ENCODE data around the gene RUNX2.

GRCh38 chr6:45572833-45573232, 244.7 kb downstream of the RUNX2 start:
- TF ChIP-seq, protein P1, sequence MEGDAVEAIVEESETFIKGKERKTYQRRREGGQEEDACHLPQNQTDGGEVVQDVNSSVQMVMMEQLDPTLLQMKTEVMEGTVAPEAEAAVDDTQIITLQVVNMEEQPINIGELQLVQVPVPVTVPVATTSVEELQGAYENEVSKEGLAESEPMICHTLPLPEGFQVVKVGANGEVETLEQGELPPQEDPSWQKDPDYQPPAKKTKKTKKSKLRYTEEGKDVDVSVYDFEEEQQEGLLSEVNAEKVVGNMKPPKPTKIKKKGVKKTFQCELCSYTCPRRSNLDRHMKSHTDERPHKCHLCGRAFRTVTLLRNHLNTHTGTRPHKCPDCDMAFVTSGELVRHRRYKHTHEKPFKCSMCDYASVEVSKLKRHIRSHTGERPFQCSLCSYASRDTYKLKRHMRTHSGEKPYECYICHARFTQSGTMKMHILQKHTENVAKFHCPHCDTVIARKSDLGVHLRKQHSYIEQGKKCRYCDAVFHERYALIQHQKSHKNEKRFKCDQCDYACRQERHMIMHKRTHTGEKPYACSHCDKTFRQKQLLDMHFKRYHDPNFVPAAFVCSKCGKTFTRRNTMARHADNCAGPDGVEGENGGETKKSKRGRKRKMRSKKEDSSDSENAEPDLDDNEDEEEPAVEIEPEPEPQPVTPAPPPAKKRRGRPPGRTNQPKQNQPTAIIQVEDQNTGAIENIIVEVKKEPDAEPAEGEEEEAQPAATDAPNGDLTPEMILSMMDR (IDR thresholded peaks at IDR 0.05): no peak
- no peak for TF ChIP-seq YY1 (IDR thresholded peaks at IDR 0.05; ENCODE audit: low read depth)
- TF ChIP-seq MXI1 (IDR thresholded peaks at IDR 0.05; ENCODE audit: low read depth, low read length): no peak
- no peak for TF ChIP-seq POLR2AphosphoS5 (IDR thresholded peaks at IDR 0.05; ENCODE audit: low read depth, low read length)
- TF ChIP-seq FOXM1 (IDR thresholded peaks at IDR 0.05; ENCODE audit: low read depth): no peak
- TF ChIP-seq SMC3 (IDR thresholded peaks at IDR 0.05; ENCODE audit: low read depth, low read length): no peak
- TF ChIP-seq, protein P2, sequence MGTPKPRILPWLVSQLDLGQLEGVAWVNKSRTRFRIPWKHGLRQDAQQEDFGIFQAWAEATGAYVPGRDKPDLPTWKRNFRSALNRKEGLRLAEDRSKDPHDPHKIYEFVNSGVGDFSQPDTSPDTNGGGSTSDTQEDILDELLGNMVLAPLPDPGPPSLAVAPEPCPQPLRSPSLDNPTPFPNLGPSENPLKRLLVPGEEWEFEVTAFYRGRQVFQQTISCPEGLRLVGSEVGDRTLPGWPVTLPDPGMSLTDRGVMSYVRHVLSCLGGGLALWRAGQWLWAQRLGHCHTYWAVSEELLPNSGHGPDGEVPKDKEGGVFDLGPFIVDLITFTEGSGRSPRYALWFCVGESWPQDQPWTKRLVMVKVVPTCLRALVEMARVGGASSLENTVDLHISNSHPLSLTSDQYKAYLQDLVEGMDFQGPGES (IDR thresholded peaks at IDR 0.05; ENCODE audit: low read depth, low read length): no peak
- TF ChIP-seq SIN3A (IDR thresholded peaks at IDR 0.05; ENCODE audit: borderline replicate concordance, low read depth, low read length): no peak
- no peak for TF ChIP-seq TAF1 (IDR thresholded peaks at IDR 0.05; ENCODE audit: borderline replicate concordance, low read depth, low read length)
